T1000 (cell line): ENCODE data around the gene FGGY.
A peak's percentile ranks its signal among the peaks of the same experiment; 100 is the strongest.
"Not testable (repeated sequence)": the region's sequence is repeated elsewhere in the genome, so short reads cannot be mapped to it uniquely, and the experiment has no call there.

Source experiments
- DNase-seq: peaks from one replicate; lab custom pipeline; 2025; ENCODE audit warnings: mixed read lengths; lab: John Stamatoyannopoulos, UW

The FGGY gene

GRCh38 chr1:59511476-59512465 is 214.9 kb downstream of the FGGY start:
- DNase-seq: no peak

GRCh38 chr1:59512702-59513101 is 215.8 kb downstream of the FGGY start:
- DNase-seq: no peak

- DNase-seq: no peak
Observed at GRCh38 chr1:59514061-59514909, 217.4 kb downstream of the FGGY start.

- DNase-seq: no peak
Observed at GRCh38 chr1:59516881-59517280, 220.0 kb downstream of the FGGY start.

- no peak for DNase-seq
Observed at GRCh38 chr1:59520194-59520593, 223.3 kb downstream of the FGGY start.

- DNase-seq: peak; percentile 14
Observed at GRCh38 chr1:59520827-59521418, 224.0 kb downstream of the FGGY start.

GRCh38 chr1:59521456-59521855 is 224.6 kb downstream of the FGGY start:
- no peak for DNase-seq

GRCh38 chr1:59522925-59523505 is 226.1 kb downstream of the FGGY start:
- no peak for DNase-seq

- no peak for DNase-seq
Observed at GRCh38 chr1:59523745-59524450, 227.0 kb downstream of the FGGY start.

GRCh38 chr1:59526240-59526639 is 229.3 kb downstream of the FGGY start:
- DNase-seq: no peak

- DNase-seq: no peak
Observed at GRCh38 chr1:59528471-59528870, 231.6 kb downstream of the FGGY start.

GRCh38 chr1:59528900-59529299 is 232.0 kb downstream of the FGGY start:
- no peak for DNase-seq

- no peak for DNase-seq
Observed at GRCh38 chr1:59530119-59530518, 233.2 kb downstream of the FGGY start.

- DNase-seq: no peak
Observed at GRCh38 chr1:59532102-59532501, 235.2 kb downstream of the FGGY start.

GRCh38 chr1:59538476-59538875 is 241.6 kb downstream of the FGGY start:
- not testable (repeated sequence) for DNase-seq

GRCh38 chr1:59539961-59540681 is 243.2 kb downstream of the FGGY start:
- no peak for DNase-seq

GRCh38 chr1:59541161-59541560 is 244.3 kb downstream of the FGGY start:
- DNase-seq: no peak

- no peak for DNase-seq
Observed at GRCh38 chr1:59541891-59542290, 245.0 kb downstream of the FGGY start.

GRCh38 chr1:59543211-59543668 is 246.3 kb downstream of the FGGY start:
- DNase-seq: no peak

- no peak for DNase-seq
Observed at GRCh38 chr1:59544615-59545293, 247.9 kb downstream of the FGGY start.
